GM23338 (cell line): ENCODE measurements around the gene ST3GAL4.

ENCODE experiments used
- CREB1 ChIP-seq: fragments of 250-450 bp; sonication (Bioruptor Pico); IDR thresholded peaks from 2 replicates; pipeline ENCODE4 v1.5.0; 2020; ENCODE audit warnings: low read depth, mild to moderate bottlenecking, moderate library complexity
- CTCF ChIP-seq, 2 experiments: fragments of 200-600 bp in 1 of 2; sonication (generic) in 1 of 2; conservative IDR thresholded peaks; 2 replicates each; pipeline versions ENCODE4 v1.5.1 to v1.6.1; 2016 to 2017; ENCODE audit warnings: antibody characterized with exemption in 2 of 2, low read depth in 2 of 2, mild to moderate bottlenecking in 2 of 2, moderate library complexity in 1 of 2
- EZH2 ChIP-seq: fragments of 200-600 bp; sonication (generic); IDR thresholded peaks from one replicate; pipeline ENCODE4 v1.8.0; 2017; ENCODE audit warnings: antibody characterized with exemption, mild to moderate bottlenecking, low read depth; ENCODE audit not compliant: unreplicated experiment
- EZH2phosphoT487 ChIP-seq: fragments of 200-600 bp; sonication (generic); IDR thresholded peaks from one replicate; pipeline ENCODE4 v1.8.1; 2018; ENCODE audit warnings: antibody characterized with exemption; ENCODE audit not compliant: unreplicated experiment
- JUNB ChIP-seq: IDR thresholded peaks from one replicate; pipeline ENCODE4 v1.6.1; 2016; ENCODE audit warnings: antibody characterized with exemption; ENCODE audit not compliant: unreplicated experiment
- NANOG ChIP-seq: IDR thresholded peaks from 2 replicates; pipeline ENCODE4 v1.6.1; 2016; ENCODE audit warnings: antibody characterized with exemption, borderline replicate concordance
- POLR2AphosphoS5 ChIP-seq: IDR thresholded peaks from 2 replicates; pipeline ENCODE4 v1.6.1; 2016; ENCODE audit warnings: antibody characterized with exemption, low read depth
- STAT1 ChIP-seq: IDR thresholded peaks from one replicate; pipeline ENCODE4 v1.6.1; 2016; ENCODE audit warnings: antibody characterized with exemption; ENCODE audit not compliant: unreplicated experiment
- ZNF114 ChIP-seq: fragments of 250-450 bp; sonication (Bioruptor Pico); IDR thresholded peaks from 2 replicates; pipeline ENCODE4 v1.5.0; 2020; ENCODE audit warnings: mild to moderate bottlenecking, moderate library complexity
- ZNF331 ChIP-seq: fragments of 250-450 bp; sonication (Bioruptor Pico); IDR thresholded peaks from 2 replicates; pipeline ENCODE4 v1.5.0; 2020; ENCODE audit warnings: low read depth, mild to moderate bottlenecking, moderate library complexity
- TF ChIP-seq, protein P1 (sequence below): IDR thresholded peaks from one replicate; pipeline ENCODE4 v1.6.1; 2018; ENCODE audit warnings: antibody characterized with exemption; ENCODE audit not compliant: unreplicated experiment
- TF ChIP-seq, protein P2 (sequence below): IDR thresholded peaks from 2 replicates; pipeline ENCODE4 v1.6.1; 2016; ENCODE audit warnings: antibody characterized with exemption
- TF ChIP-seq, protein P3 (sequence below): fragments of 250-450 bp; sonication (Bioruptor Pico); IDR thresholded peaks from 2 replicates; pipeline ENCODE4 v1.5.0; 2020; ENCODE audit warnings: mild to moderate bottlenecking, moderate library complexity

GRCh38 chr11:126394036-126394435 is 38.5 kb downstream of the ST3GAL4 start:
- TF ChIP-seq CTCF (conservative IDR thresholded peaks at IDR 0.05; ENCODE audit: low read depth in 2 of 2) (no peak), EZH2phosphoT487 (no peak), POLR2AphosphoS5 (no peak), EZH2 (no peak), CREB1 (no peak), ZNF114 (CRISPR knock-in tag) (no peak), ZNF331 (CRISPR knock-in tag) (no peak), JUNB (no peak), STAT1 (no peak), NANOG (no peak)
- TF ChIP-seq, protein P1, sequence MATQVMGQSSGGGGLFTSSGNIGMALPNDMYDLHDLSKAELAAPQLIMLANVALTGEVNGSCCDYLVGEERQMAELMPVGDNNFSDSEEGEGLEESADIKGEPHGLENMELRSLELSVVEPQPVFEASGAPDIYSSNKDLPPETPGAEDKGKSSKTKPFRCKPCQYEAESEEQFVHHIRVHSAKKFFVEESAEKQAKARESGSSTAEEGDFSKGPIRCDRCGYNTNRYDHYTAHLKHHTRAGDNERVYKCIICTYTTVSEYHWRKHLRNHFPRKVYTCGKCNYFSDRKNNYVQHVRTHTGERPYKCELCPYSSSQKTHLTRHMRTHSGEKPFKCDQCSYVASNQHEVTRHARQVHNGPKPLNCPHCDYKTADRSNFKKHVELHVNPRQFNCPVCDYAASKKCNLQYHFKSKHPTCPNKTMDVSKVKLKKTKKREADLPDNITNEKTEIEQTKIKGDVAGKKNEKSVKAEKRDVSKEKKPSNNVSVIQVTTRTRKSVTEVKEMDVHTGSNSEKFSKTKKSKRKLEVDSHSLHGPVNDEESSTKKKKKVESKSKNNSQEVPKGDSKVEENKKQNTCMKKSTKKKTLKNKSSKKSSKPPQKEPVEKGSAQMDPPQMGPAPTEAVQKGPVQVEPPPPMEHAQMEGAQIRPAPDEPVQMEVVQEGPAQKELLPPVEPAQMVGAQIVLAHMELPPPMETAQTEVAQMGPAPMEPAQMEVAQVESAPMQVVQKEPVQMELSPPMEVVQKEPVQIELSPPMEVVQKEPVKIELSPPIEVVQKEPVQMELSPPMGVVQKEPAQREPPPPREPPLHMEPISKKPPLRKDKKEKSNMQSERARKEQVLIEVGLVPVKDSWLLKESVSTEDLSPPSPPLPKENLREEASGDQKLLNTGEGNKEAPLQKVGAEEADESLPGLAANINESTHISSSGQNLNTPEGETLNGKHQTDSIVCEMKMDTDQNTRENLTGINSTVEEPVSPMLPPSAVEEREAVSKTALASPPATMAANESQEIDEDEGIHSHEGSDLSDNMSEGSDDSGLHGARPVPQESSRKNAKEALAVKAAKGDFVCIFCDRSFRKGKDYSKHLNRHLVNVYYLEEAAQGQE, result no peak
- TF ChIP-seq, protein P2, sequence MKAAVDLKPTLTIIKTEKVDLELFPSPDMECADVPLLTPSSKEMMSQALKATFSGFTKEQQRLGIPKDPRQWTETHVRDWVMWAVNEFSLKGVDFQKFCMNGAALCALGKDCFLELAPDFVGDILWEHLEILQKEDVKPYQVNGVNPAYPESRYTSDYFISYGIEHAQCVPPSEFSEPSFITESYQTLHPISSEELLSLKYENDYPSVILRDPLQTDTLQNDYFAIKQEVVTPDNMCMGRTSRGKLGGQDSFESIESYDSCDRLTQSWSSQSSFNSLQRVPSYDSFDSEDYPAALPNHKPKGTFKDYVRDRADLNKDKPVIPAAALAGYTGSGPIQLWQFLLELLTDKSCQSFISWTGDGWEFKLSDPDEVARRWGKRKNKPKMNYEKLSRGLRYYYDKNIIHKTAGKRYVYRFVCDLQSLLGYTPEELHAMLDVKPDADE, result no peak
- TF ChIP-seq, protein P3, sequence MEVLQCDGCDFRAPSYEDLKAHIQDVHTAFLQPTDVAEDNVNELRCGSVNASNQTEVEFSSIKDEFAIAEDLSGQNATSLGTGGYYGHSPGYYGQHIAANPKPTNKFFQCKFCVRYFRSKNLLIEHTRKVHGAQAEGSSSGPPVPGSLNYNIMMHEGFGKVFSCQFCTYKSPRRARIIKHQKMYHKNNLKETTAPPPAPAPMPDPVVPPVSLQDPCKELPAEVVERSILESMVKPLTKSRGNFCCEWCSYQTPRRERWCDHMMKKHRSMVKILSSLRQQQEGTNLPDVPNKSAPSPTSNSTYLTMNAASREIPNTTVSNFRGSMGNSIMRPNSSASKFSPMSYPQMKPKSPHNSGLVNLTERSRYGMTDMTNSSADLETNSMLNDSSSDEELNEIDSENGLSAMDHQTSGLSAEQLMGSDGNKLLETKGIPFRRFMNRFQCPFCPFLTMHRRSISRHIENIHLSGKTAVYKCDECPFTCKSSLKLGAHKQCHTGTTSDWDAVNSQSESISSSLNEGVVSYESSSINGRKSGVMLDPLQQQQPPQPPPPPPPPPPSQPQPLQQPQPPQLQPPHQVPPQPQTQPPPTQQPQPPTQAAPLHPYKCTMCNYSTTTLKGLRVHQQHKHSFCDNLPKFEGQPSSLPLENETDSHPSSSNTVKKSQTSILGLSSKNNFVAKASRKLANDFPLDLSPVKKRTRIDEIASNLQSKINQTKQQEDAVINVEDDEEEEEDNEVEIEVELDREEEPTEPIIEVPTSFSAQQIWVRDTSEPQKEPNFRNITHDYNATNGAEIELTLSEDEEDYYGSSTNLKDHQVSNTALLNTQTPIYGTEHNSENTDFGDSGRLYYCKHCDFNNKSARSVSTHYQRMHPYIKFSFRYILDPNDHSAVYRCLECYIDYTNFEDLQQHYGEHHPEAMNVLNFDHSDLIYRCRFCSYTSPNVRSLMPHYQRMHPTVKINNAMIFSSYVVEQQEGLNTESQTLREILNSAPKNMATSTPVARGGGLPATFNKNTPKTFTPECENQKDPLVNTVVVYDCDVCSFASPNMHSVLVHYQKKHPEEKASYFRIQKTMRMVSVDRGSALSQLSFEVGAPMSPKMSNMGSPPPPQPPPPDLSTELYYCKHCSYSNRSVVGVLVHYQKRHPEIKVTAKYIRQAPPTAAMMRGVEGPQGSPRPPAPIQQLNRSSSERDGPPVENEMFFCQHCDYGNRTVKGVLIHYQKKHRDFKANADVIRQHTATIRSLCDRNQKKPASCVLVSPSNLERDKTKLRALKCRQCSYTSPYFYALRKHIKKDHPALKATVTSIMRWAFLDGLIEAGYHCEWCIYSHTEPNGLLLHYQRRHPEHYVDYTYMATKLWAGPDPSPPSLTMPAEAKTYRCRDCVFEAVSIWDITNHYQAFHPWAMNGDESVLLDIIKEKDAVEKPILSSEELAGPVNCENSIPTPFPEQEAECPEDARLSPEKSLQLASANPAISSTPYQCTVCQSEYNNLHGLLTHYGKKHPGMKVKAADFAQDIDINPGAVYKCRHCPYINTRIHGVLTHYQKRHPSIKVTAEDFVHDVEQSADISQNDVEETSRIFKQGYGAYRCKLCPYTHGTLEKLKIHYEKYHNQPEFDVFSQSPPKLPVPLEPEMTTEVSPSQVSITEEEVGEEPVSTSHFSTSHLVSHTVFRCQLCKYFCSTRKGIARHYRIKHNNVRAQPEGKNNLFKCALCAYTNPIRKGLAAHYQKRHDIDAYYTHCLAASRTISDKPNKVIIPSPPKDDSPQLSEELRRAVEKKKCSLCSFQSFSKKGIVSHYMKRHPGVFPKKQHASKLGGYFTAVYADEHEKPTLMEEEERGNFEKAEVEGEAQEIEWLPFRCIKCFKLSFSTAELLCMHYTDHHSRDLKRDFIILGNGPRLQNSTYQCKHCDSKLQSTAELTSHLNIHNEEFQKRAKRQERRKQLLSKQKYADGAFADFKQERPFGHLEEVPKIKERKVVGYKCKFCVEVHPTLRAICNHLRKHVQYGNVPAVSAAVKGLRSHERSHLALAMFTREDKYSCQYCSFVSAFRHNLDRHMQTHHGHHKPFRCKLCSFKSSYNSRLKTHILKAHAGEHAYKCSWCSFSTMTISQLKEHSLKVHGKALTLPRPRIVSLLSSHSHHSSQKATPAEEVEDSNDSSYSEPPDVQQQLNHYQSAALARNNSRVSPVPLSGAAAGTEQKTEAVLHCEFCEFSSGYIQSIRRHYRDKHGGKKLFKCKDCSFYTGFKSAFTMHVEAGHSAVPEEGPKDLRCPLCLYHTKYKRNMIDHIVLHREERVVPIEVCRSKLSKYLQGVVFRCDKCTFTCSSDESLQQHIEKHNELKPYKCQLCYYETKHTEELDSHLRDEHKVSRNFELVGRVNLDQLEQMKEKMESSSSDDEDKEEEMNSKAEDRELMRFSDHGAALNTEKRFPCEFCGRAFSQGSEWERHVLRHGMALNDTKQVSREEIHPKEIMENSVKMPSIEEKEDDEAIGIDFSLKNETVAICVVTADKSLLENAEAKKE (CRISPR knock-in tag), result no peak
